GM12865 (cell line): ENCODE data around the gene TAF3.

ENCODE experiments used
- DNase-seq: peaks from one replicate; pipeline ENCODE4 v3.0.0; 2010; ENCODE audit warnings: low read depth
- H3K4me3 ChIP-seq: 2 replicates; pipeline ENCODE4 v1.5.1; 2011; ENCODE audit warnings: mild to moderate bottlenecking, low read depth, low read length, control low read depth
- CTCF ChIP-seq: IDR thresholded peaks from 2 replicates; pipeline ENCODE4 v1.5.1; 2011; ENCODE audit warnings: low read length, control low read depth, low read depth, inconsistent platforms; ENCODE audit not compliant: insufficient read depth; ENCODE audit errors: missing control alignments

Gene TAF3

DNA sequence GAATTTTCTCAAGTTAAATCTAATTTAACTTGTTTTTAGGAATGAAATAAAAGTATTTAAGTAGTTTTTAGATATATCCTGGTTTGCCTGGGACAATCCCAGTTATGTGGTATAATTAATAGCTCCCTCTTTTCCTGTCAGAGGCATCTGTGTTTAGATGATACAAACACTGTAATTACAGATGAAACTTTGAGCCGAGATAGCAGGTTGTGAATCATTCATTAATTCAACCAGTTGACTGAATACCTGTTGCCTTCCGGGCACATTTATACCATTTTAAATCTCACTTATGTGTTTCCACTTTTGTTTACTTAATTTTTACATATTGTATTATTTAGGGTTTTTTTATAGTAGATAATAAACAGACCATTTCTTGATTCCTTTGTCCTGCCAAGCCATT, 154.1 kb downstream of the TAF3 start:
- TF ChIP-seq CTCF: no peak
- no peak overlapping the region for H3K4me3 ChIP-seq

GRCh38 chr10:7980196-7980595, 161.9 kb downstream of the TAF3 start:
- TF ChIP-seq CTCF: no peak
- DNase-seq: no peak
- no peak overlapping the region for H3K4me3 ChIP-seq

More for the DNA sequence above, 154.1 kb downstream of the TAF3 start:
- DNase-seq: no peak

GRCh38 chr10:7982727-7983126, 164.4 kb downstream of the TAF3 start:
- TF ChIP-seq CTCF: no peak
- no peak overlapping the region for H3K4me3 ChIP-seq
- DNase-seq: no peak

- TF ChIP-seq CTCF: no peak
- no peak overlapping the region for H3K4me3 ChIP-seq
- DNase-seq: no peak
Measured at GRCh38 chr10:7984325-7984724, 166.0 kb downstream of the TAF3 start.

DNA sequence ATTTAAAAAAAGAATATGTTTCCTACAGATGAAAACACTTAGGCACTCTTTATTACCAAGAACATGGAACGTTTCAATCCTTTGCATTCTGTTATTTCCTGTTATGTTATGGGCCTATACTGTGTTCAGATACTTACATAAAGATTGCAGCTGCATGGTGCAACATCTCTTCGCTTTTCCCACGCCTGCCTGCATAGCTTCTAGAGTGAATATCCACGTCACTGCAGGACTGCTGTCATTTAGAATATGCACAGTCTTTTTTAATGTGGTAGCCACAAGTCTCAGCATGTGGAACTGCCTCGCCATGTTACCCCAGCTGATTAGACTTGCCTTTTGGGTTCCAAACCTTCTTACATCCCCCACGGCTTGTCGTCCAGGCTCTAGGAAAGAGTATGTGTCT, 166.6 kb downstream of the TAF3 start:
- no peak for DNase-seq
- H3K4me3 ChIP-seq: no peak overlapping the region
- TF ChIP-seq CTCF: no peak

DNA sequence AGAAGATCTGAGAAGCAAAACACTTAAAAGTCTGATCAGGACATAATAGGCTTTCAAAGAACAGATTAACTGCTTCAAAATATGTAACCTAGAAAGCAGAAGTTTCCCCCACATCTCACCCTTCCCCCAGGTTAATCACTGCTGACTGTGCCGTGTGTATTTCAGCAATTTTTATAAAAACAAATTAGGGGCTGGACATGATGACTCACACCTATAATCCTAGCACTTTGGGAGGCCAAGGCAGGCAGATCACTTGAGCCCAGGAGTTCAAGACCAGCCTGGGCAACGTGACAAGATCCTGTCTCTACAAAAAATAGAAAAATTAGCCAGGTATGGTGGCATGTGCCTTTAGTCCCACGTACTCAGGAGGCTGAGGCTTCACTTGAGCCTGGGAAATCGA, 168.5 kb downstream of the TAF3 start:
- no peak overlapping the region for H3K4me3 ChIP-seq
- TF ChIP-seq CTCF: no peak
- DNase-seq: no peak

GRCh38 chr10:7988989-7989388, 170.7 kb downstream of the TAF3 start:
- no peak overlapping the region for H3K4me3 ChIP-seq
- no peak for DNase-seq
- no peak for TF ChIP-seq CTCF
